HG03460 (cell line): ENCODE results near the gene NDUFC2.
"Not testable (repeated sequence)": the region's sequence is repeated elsewhere in the genome, so short reads cannot be mapped to it uniquely, and the experiment has no call there.

Experiments
- ATAC-seq: cut with Tn5 transposase; IDR thresholded peaks from one replicate; pipeline ENCODE4 v1.9.1; 2021; ENCODE audit not compliant: unreplicated experiment

The NDUFC2 gene

DNA sequence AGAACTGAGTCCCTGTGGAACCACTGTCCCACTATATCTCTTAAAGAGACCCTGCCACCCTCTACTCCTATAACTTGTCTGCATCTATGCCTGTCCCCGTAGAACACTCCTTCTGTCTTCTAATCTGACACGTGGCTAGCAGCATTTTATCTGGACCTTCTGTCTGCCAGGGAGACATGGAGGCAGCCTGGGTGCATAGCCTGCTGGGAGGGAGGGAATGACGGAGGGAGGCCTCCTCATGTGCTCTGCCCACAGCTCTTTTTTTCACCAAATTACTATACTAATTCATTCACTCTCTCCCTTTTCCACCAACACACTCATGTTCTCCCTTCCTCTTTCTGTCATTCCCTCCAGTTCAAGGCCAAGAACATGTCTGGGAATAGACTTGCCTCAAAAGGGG lies 23.6 kb downstream of the NDUFC2 start:
- ATAC-seq = no peak

DNA sequence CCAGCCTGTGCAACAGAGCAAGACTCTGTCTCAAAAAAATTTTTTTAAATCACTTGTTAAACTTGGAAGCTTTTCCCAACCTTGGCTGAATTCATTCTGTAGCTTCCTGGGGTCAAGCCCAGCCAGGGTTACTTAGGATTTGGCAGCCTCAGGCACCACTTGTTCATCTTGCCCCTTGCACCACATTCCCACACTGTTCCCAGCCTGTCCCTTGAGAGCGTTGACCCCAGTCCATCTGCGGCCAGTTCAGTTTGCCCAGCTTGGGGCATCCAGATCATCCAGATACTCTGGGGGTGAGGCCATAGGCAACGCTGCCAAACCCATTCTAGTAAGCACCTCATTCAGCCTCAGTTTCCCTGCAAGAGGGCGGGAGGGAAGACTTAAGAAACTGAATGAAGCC lies 24.7 kb downstream of the NDUFC2 start:
- no peak for ATAC-seq

- no peak for ATAC-seq
Observed at GRCh38 chr11:78050964-78051831, 28.5 kb downstream of the NDUFC2 start.

GRCh38 chr11:78049348-78049747 lies 30.3 kb downstream of the NDUFC2 start:
- no peak for ATAC-seq

DNA sequence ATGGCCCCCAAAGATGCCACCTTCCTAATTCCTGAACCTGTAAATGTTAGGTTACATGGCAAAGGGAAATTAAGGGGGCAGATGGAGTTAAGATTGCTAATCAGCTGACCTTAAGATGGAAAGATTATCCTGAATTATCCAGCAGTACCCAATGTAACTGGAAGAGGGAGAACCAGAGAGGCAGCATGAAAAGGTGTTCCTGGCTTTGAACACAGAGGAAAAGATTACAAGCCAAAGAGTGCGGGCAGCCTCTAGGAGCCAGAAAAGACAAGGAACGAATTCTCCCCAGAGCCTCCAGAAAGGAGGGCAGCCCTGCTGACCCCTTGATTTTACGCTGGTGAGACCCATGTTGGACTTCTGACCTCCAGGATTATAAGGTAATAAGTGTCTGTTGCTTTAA lies 31.1 kb downstream of the NDUFC2 start:
- no peak for ATAC-seq

DNA sequence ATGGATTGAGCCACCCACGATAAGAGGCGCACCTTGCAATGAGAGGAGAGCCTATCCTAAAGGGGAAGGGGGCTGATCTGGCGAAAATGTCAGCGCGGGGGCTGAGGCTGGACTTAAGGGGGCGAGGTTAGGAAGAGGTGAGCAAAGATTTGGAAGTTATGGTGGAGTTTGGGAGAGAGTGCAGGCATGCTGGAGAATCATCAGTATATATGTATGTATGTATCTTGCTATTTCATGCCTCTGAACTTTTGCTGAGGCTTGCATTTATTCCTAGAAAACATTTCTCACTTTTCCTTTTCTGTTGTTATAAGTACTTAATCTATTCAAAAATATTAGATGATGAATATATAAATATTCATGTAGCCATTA lies 33.2 kb downstream of the NDUFC2 start:
- ATAC-seq = no peak

- ATAC-seq = no peak
Observed at GRCh38 chr11:78045851-78046485, 33.7 kb downstream of the NDUFC2 start.

GRCh38 chr11:78044706-78045105 lies 35.0 kb downstream of the NDUFC2 start:
- ATAC-seq = no peak

GRCh38 chr11:78041843-78042440 lies 37.7 kb downstream of the NDUFC2 start:
- ATAC-seq = no peak

DNA sequence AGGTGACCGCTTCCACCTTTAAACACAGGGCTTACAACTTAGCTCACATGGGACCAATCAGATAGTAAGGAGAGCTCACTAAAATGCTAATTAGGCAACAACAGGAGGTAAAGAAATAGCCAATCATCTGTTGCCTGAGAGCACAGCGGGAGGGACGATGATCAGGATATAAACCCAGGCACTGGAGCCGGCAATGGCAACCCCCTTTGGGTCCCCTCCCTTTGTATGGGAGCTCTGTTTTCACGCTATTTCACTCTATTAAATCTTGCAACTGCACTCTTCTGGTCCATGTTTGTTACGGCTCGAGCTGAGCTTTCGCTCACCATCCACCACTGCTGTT lies 38.3 kb downstream of the NDUFC2 start:
- not testable (repeated sequence) for ATAC-seq

- no peak for ATAC-seq
Observed at GRCh38 chr11:78040691-78041379, 38.8 kb downstream of the NDUFC2 start.

GRCh38 chr11:78039919-78040671 lies 39.6 kb downstream of the NDUFC2 start:
- peak; percentile 80 for ATAC-seq

DNA sequence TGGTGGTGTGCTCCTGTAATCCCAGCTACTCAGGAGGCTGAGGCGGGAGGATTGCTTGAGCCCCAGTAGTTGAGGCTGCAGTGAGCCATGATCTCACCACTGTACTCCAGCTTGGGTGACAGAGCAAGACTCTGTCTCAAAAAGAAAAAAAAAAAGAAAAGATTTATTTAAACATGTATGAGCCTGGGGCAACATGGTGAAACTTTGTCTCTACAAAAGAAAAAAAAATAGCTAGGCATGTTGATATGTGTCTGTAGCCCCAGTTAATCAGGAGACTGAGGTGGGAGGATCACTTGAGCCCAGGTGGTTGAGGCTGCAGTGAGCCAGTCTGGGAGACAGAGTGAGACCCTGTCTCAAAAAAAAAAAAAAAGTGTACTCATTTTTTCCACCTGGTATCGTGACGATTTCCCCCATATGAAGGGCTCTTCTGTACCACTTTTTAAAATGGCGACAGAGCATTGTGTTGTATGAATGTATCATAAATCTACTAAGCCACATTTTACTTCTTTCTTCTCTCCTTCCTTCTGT lies 40.2 kb downstream of the NDUFC2 start:
- no peak for ATAC-seq

GRCh38 chr11:78038697-78039313 lies 40.9 kb downstream of the NDUFC2 start:
- ATAC-seq = no peak

- no peak for ATAC-seq
Observed at GRCh38 chr11:78037825-78038620, 41.6 kb downstream of the NDUFC2 start.

GRCh38 chr11:78037056-78037455 lies 42.6 kb downstream of the NDUFC2 start:
- ATAC-seq = no peak

GRCh38 chr11:78036313-78036712 lies 43.3 kb downstream of the NDUFC2 start:
- no peak for ATAC-seq

DNA sequence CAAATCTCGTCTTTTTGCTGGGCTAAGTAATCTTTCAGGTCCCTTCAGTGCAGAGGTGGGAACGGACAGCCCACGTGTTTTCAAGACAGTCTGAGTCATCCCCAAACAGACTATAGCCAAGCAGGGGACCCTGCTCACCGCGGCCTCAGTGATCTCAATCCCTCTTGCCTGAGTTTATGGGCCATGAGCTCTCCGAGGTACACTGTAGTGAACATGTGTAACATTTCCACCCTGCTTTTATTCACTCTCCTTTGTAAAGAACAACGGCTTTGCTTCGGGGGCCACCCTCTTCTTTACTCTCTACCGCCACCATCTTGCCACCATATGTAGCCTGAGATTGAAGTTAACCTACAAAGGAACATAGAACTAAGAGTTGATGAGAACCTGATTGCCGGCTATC lies 45.0 kb downstream of the NDUFC2 start:
- no peak for ATAC-seq

DNA sequence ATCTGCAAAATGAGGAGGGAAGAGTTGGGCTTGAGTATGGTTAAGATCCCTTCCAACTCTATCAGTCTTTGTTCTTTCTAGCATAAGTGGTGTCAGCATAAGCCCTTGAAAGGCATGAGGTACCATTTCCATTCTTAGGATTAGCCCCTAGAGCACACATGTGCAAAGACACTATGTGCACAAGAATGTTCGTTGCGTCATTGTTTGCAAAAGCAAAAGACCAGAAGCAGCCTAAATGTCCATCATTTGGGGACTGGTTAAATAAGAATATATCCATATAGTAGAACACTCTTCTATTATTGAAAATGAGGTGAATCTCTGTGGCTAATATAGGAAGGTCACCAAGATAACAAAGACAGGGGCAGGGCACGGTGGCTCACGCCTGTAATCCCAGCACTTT lies 46.6 kb downstream of the NDUFC2 start:
- no peak for ATAC-seq
